Measurements from ENCODE around the gene HTR1B.

DNA sequence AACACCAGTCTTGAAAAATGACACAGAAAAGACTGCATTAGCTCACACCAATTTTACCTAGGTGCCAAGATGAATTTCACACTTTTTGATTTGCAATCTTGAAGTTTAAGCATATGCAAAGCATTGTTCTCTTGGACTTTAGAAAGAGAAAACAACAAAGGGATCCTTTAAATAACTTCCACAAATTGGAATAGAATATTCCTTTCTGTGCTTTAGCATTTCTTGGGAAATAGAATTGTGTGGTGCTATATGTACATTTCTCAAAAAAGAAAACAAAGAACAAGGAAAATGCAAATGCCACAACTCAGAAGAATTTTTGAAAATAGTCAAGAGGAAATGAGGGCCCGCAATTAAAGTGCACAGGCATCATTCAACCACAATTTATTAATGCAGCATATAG, 17.0 kb downstream of the HTR1B start:
- TF ChIP-seq TCF7L2 (IDR thresholded peaks at IDR 0.05; ENCODE audit: borderline replicate concordance, extremely low read depth, insufficient read depth, insufficient read length) (no peak), CTCF (IDR thresholded peaks at IDR 0.05 in 2 of 3, conservative IDR thresholded peaks at IDR 0.05 in 1 of 3; ENCODE audit: borderline replicate concordance in 1 of 3, insufficient read depth in 1 of 3, low read depth in 2 of 3, low read length in 2 of 3) (no peak), ZFX (IDR thresholded peaks at IDR 0.05) (no peak)
